NCI-H82 treated with DMSO at 0.1 percent for 48 hours (cell line): ENCODE data around the gene CAPS.
"Not testable (repeated sequence)": the region's sequence is repeated elsewhere in the genome, so short reads cannot be mapped to it uniquely, and the experiment has no call there.

Experiments
- DNase-seq: peaks from one replicate; lab custom pipeline; 2025; ENCODE audit not compliant: unreplicated experiment; lab: John Stamatoyannopoulos, UW

The CAPS gene

GRCh38 chr19:5913739-5914357, at the start of gene CAPS:
Gene CAPS (plus strand): TSS chr19:5914254. CDS start chr19:5914407, 153 bp downstream.
- no peak for DNase-seq

- no peak for DNase-seq
These were observed 49.1 kb upstream of the CAPS start for GRCh38 chr19:5864725-5865486.

DNA sequence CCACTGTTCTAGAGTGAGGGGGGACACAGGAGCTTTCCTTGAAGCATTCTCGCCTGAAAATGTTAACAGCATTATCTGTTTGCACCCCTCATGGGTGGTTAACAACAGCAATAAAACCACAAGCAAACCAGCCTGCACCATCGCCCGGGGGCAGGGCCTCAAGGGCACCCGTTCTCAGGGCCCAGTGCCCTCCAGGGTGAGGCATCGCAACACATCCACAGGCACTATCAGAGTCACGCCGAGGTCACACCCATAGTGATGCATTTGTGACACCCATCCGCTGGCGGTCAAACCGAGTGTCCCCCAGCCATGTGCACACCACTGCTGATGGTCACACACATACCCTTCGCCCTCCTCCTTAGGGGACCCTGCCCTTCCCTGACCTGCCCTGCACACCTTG, 48.3 kb upstream of the CAPS start:
- DNase-seq = no peak

DNA sequence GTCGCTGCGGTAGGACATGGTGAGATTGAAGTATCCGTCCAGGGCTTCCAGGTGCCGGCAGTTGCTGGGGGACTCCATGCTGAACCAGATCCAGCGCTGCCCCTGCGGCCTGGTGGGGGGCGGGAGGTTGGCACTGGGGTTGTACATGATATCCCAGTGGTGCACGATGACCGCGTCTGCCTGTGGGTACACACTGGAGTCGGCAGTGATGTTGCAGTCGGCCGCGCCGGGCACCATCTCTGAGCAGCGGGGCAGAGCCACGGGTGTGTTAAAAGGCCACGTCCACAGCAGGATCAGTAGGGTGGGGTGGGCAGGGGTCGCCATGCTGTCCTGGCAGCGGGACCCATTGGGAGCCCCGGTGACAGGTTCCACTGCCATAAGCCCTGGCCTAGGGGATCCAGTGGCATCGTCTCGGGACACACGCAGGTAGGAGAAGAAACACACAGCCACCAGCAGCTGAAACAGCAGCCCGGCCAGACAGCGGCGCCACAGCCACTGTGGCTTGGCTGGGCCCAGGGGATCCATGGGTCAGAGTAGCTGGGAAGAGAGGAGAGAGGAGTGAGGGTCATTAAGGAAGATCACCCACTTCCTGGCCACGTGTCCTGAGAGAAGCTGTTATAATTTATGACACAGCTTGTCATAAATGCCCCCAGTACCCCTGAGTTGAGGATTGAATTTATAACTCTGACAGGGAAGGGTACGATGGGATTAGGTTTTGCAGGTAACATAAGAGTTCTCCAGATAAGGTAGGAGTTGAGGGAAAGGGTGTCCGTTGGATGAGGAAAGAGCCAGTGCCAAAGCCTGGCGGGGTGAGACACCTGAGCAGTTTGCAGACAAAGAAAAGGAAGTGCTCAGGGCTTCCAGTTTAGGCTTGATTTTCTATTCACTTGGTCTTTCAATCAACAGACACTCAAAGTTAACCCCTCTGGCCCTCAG, 46.6 kb upstream of the CAPS start:
- DNase-seq = no peak

DNA sequence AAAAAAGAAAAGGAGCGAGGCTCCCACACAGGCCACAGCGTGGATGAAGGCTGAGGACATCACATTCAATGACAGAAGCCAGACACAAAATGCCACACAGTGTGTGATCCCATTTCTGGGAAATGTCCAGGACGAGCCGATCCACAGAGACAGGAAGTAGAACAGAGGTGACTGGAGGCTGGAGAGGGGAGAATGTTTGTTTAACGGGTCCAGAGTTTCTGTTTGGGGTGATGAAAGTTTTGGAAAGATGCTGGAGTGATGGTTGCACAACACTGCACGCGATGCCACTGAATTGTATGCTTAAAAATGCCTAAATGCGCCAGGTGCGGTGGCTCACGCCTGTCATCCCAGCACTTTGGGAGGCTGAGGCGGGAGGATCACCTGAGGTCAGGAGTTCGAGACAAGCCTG, 43.1 kb upstream of the CAPS start:
- no peak for DNase-seq

DNA sequence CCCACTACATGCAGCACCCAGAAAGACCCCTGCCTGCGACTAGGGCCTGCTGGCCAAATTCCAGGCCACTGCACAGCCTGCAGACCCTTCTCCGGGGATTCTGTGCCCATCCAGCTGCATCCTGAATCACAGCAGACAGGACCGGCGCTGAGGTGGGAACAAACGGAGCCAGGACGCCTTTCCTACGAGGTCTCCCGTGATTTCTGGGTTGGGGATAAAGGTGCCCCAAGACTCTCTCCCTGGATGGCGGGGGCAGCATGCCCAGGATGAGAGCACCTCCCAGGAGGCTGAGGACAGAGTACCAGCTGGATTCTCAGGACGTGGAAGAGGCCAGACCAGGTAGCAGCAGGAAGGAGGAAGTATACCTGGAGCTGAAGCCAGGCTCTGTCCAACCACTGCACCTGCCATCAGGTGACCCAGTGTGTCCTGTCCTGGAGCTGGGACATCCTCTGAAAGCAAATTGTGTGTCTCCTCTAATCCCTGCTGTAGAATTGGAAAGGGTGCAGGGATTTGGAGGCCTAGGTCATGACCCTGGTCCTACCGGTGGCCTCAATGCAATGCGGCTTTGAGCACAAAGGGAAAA, 40.3 kb upstream of the CAPS start:
- DNase-seq = no peak

DNA sequence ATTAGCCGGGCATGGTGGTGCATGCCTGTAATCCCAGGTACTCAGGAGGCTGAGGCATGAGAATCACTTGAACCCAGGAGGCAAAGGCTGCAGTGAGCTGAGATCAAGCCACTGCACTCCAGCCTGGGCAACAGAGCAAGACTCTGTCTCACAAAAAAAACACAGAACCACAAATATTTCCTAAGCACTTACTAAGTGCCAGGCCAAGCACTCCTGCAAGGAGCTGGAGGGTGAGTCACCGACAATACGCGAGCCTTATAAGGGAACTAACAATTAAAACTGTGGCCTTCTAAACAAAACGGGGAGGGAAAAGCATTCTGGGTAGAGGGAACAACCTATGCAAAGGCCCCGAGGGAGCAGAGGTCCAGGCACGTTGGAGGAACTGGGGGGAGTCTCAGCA, 39.6 kb upstream of the CAPS start:
- DNase-seq = not testable (repeated sequence)

GRCh38 chr19:5877427-5877826, 36.6 kb upstream of the CAPS start:
- no peak for DNase-seq

GRCh38 chr19:5877882-5878281, 36.2 kb upstream of the CAPS start:
- DNase-seq = no peak

DNA sequence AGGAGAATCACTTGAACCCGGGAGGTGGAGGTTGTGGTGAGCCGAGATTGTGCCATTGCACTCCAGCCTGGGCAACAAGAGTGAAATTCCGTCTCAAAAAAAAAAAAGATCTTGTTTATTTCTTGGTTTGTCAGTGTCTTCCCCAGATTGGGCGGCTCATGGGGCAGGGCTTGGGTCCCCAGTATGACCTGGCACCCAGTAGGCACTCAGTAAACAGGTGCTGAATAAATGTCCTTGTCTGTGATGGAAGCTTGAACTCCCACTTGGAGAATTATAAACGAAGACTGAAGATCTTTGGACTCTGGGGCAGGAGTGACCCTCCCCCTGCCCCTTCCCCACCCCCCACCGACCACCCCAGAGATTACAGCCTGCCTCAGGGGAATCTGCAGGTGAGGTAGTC, 33.9 kb upstream of the CAPS start:
- DNase-seq = no peak

DNA sequence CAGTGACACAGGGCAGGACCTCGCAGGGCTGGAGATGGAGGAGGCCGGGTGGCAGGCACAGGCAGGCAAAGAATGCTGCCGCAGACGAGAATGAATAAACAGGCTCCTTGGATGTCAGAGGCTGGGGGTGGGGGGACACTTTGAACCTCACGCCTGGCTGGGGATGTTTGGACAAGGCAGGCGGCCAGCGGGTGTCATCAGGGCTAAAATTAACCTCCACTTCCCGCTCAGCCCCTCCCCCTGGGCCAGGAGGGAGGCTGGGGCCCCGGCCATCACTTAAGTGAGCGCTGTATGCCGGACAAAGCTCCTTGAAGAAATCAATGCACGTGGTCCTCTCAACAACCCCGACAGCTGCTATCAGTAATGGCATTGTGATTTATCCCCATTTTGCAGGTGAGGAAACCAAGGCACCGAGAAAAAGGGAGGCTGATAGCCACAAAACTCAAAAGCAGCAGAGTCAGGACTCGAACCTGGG, 33.4 kb upstream of the CAPS start:
- DNase-seq = no peak

DNA sequence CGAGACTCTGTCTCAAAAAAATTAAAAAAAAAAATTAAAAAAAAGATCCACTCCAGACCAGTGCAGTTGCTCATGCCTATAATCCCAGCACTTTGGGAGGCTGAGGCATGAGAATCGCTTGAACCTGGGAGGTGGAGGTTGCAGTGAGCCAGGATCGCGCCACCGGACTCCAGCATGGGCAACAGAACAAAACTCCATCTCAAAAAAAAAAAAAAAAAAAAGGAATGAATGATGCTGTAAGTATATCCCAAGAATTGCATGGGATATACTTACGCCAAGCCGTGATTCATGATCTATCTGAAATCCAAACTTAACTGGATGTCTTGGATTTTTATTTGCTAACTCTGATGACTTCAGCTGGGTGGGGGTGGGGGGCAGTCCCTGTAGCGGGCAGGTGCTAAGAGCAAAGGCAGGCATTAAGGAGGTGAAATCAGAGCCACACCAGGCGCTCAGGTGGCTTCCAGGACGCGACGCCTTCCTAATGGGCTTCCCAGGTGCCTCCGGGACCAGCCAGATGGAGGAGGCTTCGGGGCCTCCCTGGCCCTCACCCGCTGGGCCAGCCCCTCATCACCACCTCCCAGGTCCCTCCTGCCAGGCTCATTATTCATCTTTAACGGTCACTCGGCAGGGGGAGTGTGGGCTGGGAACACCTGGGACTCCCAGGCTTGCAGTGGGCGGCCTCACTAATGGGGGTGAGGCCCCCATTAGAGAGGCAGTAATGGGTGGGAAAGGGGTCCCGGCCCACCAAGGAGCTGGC, 32.3 kb upstream of the CAPS start:
- no peak for DNase-seq

DNA sequence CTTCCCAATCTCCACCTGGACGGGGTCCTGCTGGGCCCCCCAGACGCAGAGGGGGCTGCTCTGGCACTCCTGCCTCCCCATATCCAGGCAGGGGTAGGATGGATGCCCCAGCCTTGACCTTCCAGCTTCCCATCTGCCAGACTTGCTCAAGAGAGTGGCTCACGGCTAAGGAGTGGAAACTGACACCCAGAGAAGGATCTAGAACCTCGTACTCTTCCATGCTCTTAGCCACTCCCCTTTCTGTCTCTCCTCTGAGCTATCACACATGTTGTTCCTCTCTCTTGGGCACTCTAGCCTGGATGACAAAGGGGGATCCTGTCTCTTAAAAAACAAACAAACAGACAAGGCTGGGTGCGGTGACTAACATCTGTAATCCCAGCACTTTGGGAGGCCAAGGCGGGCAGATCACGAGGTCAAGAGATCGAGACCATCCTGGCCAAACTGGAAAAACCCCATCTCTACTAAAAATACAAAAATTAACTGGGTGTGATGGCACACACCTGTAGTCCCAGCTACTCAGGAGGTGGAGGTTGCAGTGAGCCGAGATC, 31.6 kb upstream of the CAPS start:
- no peak for DNase-seq

GRCh38 chr19:5883157-5883873, 30.7 kb upstream of the CAPS start:
- DNase-seq = not testable (repeated sequence)

- DNase-seq = not testable (repeated sequence)
These were observed 29.8 kb upstream of the CAPS start for GRCh38 chr19:5884065-5884811.

DNA sequence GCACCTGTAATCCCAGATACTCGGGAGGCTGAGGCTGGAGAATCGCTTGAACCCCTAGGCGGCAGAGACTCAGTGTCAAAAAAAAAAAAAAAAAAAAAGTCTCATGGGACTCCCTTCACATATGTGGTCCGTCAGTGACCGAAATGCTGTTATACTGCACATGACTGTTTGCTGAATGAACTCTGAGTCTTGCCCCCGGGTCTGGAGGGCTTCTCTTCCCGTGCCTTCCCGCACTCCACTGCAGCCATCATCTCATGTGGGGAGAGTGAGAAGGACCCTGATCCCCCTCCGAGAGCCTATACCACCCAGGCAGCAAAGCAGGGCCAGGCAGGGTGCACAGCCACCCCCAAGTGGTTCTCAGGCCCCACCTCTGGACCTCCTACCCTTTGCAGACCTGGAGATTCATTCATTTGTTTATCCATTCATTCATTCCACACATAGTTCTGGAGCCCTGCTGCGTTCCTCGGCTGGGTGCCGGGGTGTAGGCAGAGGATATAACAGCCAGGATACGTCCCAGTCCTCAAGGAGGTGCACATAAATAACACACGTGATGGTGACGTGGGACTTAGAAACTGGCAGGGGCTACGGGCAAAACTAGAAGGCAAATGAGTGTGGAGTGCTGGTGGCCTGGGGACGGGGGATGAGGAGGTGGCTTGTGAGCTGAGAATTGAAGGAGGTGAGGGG, 24.6 kb upstream of the CAPS start:
- DNase-seq = no peak

GRCh38 chr19:5890099-5890498, 24.0 kb upstream of the CAPS start:
- no peak for DNase-seq

DNA sequence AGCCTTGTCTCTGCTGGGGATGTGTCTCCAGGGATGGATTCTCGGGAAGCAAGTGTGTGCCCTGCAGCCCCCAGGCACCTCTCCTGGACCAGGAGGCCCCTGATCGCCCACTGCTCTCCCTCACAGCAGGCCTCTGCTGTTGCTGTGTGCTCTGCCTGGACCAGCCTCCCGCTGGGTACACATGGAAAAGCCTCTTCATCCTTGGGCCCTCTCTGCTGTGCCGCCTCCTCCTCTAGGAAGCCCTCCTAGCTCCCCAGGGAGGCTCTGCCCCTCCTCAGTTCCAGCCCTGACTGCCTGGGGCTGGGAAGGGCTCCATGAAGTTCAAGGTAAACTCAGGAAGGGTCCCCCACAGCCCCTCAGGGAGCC, 22.5 kb upstream of the CAPS start:
- DNase-seq = no peak
